HG02938 (cell line): ENCODE measurements around the gene FSTL4.
"Not testable (repeated sequence)": the region's sequence is repeated elsewhere in the genome, so short reads cannot be mapped to it uniquely, and the experiment has no call there.

ENCODE experiments used
- ATAC-seq: cut with Tn5 transposase; IDR thresholded peaks from one replicate; pipeline ENCODE4 v1.9.1; 2021; ENCODE audit warnings: mild to moderate bottlenecking, moderate library complexity; ENCODE audit not compliant: unreplicated experiment

The FSTL4 gene

GRCh38 chr5:133408322-133408721, 204.0 kb downstream of the FSTL4 start:
- no peak for ATAC-seq

GRCh38 chr5:133406977-133407632, 205.2 kb downstream of the FSTL4 start:
- ATAC-seq: no peak

- no peak for ATAC-seq
These were observed 205.9 kb downstream of the FSTL4 start for GRCh38 chr5:133406208-133406976.

- ATAC-seq: no peak
These were observed 206.9 kb downstream of the FSTL4 start for GRCh38 chr5:133405275-133406034.

- no peak for ATAC-seq
These were observed 207.6 kb downstream of the FSTL4 start for GRCh38 chr5:133404724-133405123.

GRCh38 chr5:133403741-133404364, 208.5 kb downstream of the FSTL4 start:
- ATAC-seq: no peak

- ATAC-seq: no peak
These were observed 209.6 kb downstream of the FSTL4 start for GRCh38 chr5:133402775-133403174.

- ATAC-seq: no peak
These were observed 210.5 kb downstream of the FSTL4 start for GRCh38 chr5:133401731-133402347.

GRCh38 chr5:133400831-133401351, 211.4 kb downstream of the FSTL4 start:
- ATAC-seq: no peak

GRCh38 chr5:133400120-133400519, 212.2 kb downstream of the FSTL4 start:
- ATAC-seq: no peak

GRCh38 chr5:133399247-133399891, 213.0 kb downstream of the FSTL4 start:
- ATAC-seq: no peak

- no peak for ATAC-seq
These were observed 213.7 kb downstream of the FSTL4 start for GRCh38 chr5:133398646-133399101.

- no peak for ATAC-seq
These were observed 214.2 kb downstream of the FSTL4 start for GRCh38 chr5:133397990-133398645.

GRCh38 chr5:133397348-133397747, 215.0 kb downstream of the FSTL4 start:
- no peak for ATAC-seq

GRCh38 chr5:133396814-133397213, 215.5 kb downstream of the FSTL4 start:
- no peak for ATAC-seq

GRCh38 chr5:133396187-133396741, 216.1 kb downstream of the FSTL4 start:
- no peak for ATAC-seq

- ATAC-seq: not testable (repeated sequence)
These were observed 217.1 kb downstream of the FSTL4 start for GRCh38 chr5:133395207-133395606.

- not testable (repeated sequence) for ATAC-seq
These were observed 217.9 kb downstream of the FSTL4 start for GRCh38 chr5:133394477-133394817.

- ATAC-seq: no peak
These were observed 218.4 kb downstream of the FSTL4 start for GRCh38 chr5:133393776-133394476.
